Lung (tissue), 12 donors: Measurements from ENCODE around the gene GRK7. TPM values are rescaled to one million over a fixed set of nuclear protein-coding genes. Genes with fewer than 3 reads are reported as not detected.

ENCODE experiments used
- ATAC-seq: fragments of 200-7000 bp; cut with Tn5 transposase; one replicate; pipeline ENCODE4 v1.9.1; 2020; ENCODE audit warnings: moderate number of reproducible peaks; ENCODE audit not compliant: insufficient read depth, low FRiP score
- DNase-seq, 3 donors: peaks; one replicate each; pipeline ENCODE4 v3.0.0-alpha.2; 2013 to 2017
- H3K27ac ChIP-seq, 2 donors: one replicate each; pipeline ENCODE4 v1.5.1; 2013; ENCODE audit warnings: mild to moderate bottlenecking in 2 of 2, moderate library complexity in 2 of 2, control low read depth in 1 of 2, inconsistent platforms in 1 of 2, low read depth in 1 of 2, low read length in 1 of 2
- H3K27me3 ChIP-seq, 3 donors: one replicate each; pipeline ENCODE4 v1.5.1; 2013; ENCODE audit warnings: low read length in 2 of 3; ENCODE audit not compliant: control insufficient read depth in 3 of 3, insufficient read depth in 3 of 3
- H3K36me3 ChIP-seq, 4 donors: one replicate each; pipeline ENCODE4 v1.5.1; 2013; ENCODE audit warnings: low read length in 4 of 4, mild to moderate bottlenecking in 1 of 4, moderate library complexity in 1 of 4; ENCODE audit not compliant: control insufficient read depth in 4 of 4, insufficient read depth in 4 of 4
- H3K4me1 ChIP-seq, 5 donors: one replicate each; pipeline ENCODE4 v1.5.1; 2013; ENCODE audit warnings: low read length in 5 of 5, mild to moderate bottlenecking in 2 of 5, moderate library complexity in 1 of 5; ENCODE audit not compliant: control insufficient read depth in 5 of 5, insufficient read depth in 5 of 5
- H3K4me3 ChIP-seq: one replicate; pipeline ENCODE4 v1.5.1; 2013; ENCODE audit warnings: mild to moderate bottlenecking, control low read depth, moderate library complexity
- H3K9ac ChIP-seq, 2 donors: one replicate each; pipeline ENCODE4 v1.5.1; 2013; ENCODE audit warnings: low read length in 2 of 2, control low read depth in 1 of 2; ENCODE audit not compliant: insufficient read depth in 1 of 2
- H3K9me3 ChIP-seq, 4 donors: one replicate each; pipeline ENCODE4 v1.5.1; 2013; ENCODE audit warnings: low read length in 3 of 4, mild to moderate bottlenecking in 1 of 4, moderate library complexity in 1 of 4; ENCODE audit not compliant: control insufficient read depth in 4 of 4, insufficient read depth in 3 of 4
- CTCF ChIP-seq: IDR thresholded peaks from 2 replicates; pipeline ENCODE4 v1.5.1; 2012; ENCODE audit warnings: mild to moderate bottlenecking; ENCODE audit errors: control extremely low read depth, extremely low read depth
- WGBS, 2 donors: extraction: QIAGEN DNeasy Blood & Tissue Kit; methylation state at CpG; one replicate each; pipeline ENCODE4 v1.1.7; 2013; 5-methylcytosine and 5-hydroxymethylcytosine counted together
- polyA plus RNA-seq, 2 donors: library from polyadenylated mRNA; stranded (reverse); fragments of 200-250 nt; gene quantifications; one replicate each; pipeline ENCODE4 v1.2.1, GENCODE V29; 2013
- total RNA-seq, 2 donors: library from RNA; depleted of rRNA in 1 of 2; stranded (reverse); fragments of >200 nt in 1 of 2; gene quantifications; one replicate each; pipeline ENCODE4 v1.2.1, GENCODE V29; 2014 to 2021
- donor health status: control.
- donor health status: control.
- donor health status: Bipolar disorder and iron deficiency.
- donor health status: healthy.
- donor health status: DM: yes; HTN: yes; CAD: no.

Gene GRK7
- total and polyA plus RNA-seq, 4 donors, result 0.06 to 0.12 (median 0.06) TPM; not detected in 1

- no peak overlapping the region for H3K4me3 ChIP-seq
- no peak for ATAC-seq
- H3K27me3 ChIP-seq, result no peaks in the 10 kb centered on the region
- no peak overlapping the region for H3K9ac ChIP-seq
- no peak overlapping the region for H3K27ac ChIP-seq
- H3K9me3 ChIP-seq, result no peaks in the 10 kb centered on the region
- no peaks in the 10 kb centered on the region for H3K36me3 ChIP-seq
- peak; percentile 48 to 81 (median 58) for DNase-seq
- H3K4me1 ChIP-seq, result peaks cover 0 to 13% (median 4%) of the 10 kb centered on the region in 5 donors
- TF ChIP-seq CTCF, result no peak
- WGBS, 2 donors, result 37 to 60% methylated on average over 2 of the region's 2 CpGs
These were observed 1.8 kb downstream of the GRK7 start for GRCh38 chr3:141764986-141765385.

GRCh38 chr3:141767066-141767465 lies 3.9 kb downstream of the GRK7 start:
- 56 to 64% methylated on average over 2 of the region's 2 CpGs for WGBS, 2 donors
- no peak for TF ChIP-seq CTCF
- Histone ChIP-seq H3K4me1 (peaks cover 0 to 13% (median 4%) of the 10 kb centered on the region in 5 donors), H3K4me3 (no peak overlapping the region), H3K9me3 (no peaks in the 10 kb centered on the region), H3K27ac (no peak overlapping the region), H3K27me3 (no peaks in the 10 kb centered on the region), H3K36me3 (no peaks in the 10 kb centered on the region), H3K9ac (no peak overlapping the region)
- ATAC-seq (no peak), DNase-seq (no peak)

- Histone ChIP-seq H3K36me3 (no peaks in the 10 kb centered on the region), H3K4me3 (no peak overlapping the region), H3K9me3 (no peaks in the 10 kb centered on the region), H3K27me3 (no peaks in the 10 kb centered on the region), H3K27ac (no peak overlapping the region), H3K9ac (no peak overlapping the region), H3K4me1 (peaks cover 0 to 12% (median 4%) of the 10 kb centered on the region in 5 donors)
- ATAC-seq (no peak), DNase-seq (peak in 1 of 3 donors; percentile 27)
- WGBS, 2 donors, result 54 to 70% methylated on average over 6 of the region's 6 CpGs
- TF ChIP-seq CTCF, result no peak
These were observed 6.2 kb downstream of the GRK7 start for GRCh38 chr3:141769221-141769894.
